ENCODE data around the gene MYBPHL. TPM values are rescaled to one million over a fixed set of nuclear protein-coding genes. Genes with fewer than 3 reads are reported as not detected.

Gene MYBPHL, protein sequence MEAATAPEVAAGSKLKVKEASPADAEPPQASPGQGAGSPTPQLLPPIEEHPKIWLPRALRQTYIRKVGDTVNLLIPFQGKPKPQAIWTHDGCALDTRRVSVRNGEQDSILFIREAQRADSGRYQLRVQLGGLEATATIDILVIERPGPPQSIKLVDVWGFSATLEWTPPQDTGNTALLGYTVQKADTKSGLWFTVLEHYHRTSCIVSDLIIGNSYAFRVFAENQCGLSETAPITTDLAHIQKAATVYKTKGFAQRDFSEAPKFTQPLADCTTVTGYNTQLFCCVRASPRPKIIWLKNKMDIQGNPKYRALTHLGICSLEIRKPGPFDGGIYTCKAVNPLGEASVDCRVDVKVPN
- total RNA-seq = not detected in 2 replicates

DNA sequence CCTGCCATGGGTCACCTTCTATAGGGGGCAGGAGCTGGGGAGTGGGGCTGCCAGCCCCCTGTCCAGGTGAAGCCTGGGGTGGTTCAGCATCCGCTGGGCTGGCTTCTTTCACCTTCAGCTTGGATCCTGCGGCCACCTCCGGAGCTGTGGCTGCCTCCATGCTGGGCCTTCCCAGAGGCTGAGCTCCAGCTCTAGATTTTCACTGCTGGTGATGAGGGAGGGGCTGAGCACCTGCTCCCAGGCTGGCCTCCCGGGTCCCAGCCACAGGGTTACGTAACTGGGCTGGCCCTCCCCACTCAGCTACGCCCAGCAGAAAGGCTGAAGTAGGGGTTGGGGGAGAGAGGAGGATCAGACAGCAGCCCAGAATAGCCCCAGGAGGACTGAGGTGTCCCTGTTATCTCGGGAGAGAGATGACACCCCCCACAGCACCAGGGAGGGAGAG lies at the start of gene MYBPHL:
Gene MYBPHL (minus strand): TSS at position 180 of the 442 bp plus-strand sequence. CDS start 20 bp downstream, at position 160.
- intact Hi-C loops (cut with micrococcal nuclease) = no loop called here

GRCh38 chr1:109356505-109356904 lies 49.7 kb upstream of the MYBPHL start:
- intact Hi-C loops (cut with micrococcal nuclease) = no loop called here

GRCh38 chr1:109354929-109355328 lies 48.1 kb upstream of the MYBPHL start:
- intact Hi-C loops (cut with micrococcal nuclease) = no loop called here

- intact Hi-C loops (cut with micrococcal nuclease) = no loop called here
Measured at GRCh38 chr1:109351457-109351856, 44.6 kb upstream of the MYBPHL start.

- intact Hi-C loops (cut with micrococcal nuclease) = no loop called here
Measured at GRCh38 chr1:109350655-109351054, 43.8 kb upstream of the MYBPHL start.

DNA sequence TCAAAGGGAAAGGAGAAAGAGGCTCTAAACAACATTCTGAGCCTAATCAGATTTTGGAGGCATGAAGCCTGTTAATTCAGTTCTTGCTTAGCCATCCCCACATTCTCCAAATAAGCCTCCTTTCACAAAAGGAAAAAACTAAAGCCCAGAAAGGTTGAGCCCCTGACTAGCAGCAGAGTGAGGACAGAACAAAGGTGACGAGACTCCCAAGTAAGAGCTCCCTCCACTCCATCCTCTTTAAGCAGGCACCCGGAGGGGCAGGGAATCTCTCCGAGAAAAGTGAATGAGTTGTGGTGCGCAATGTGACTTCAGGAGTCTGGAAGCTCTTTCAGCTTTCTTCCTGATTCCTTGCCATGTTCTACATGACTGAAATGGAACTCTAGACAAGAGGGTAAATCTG lies 43.4 kb upstream of the MYBPHL start:
- intact Hi-C loops (cut with micrococcal nuclease) = no loop called here

DNA sequence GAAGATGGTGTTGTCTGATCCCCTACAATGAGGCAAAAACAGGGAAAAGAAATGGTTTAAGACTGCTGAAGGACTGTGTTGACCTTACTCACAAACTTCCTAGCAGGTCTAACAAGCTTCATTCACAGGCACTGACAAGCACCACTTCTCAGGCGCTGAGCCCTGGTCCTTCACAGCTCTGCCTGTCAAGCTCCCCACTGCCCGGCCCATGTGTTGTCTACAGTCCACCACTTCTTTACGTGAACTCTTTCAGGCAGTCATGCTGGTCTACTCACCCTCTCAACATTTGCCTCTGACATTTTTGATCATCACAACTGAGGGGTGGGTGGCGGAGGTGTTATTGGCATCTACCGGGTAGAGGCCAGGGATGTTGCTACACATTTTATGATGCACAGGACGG lies 40.7 kb upstream of the MYBPHL start:
- intact Hi-C loops (cut with micrococcal nuclease) = no loop called here

- intact Hi-C loops (cut with micrococcal nuclease) = no loop called here
Measured at GRCh38 chr1:109341944-109342930, 35.4 kb upstream of the MYBPHL start.

- intact Hi-C loops (cut with micrococcal nuclease) = no loop called here
Measured at GRCh38 chr1:109338608-109339007, 31.8 kb upstream of the MYBPHL start.

DNA sequence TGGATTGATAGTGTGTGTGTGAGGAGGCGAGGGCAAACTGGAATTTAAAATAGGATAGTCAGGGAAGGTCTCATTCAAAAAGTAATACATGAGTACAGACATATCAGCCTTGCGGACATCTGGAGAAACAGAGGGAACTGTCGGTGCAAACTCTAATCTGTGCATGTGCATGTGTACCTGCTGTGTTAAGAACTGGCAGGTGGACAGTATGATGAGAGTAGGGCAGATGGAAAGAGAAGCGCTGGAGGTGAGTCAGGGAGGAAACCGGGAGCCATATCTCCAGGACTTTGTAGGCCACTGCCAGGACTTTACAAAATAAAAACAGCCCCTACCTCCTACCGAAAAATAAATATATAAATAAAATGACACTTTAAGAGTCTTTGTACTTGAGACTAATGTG lies 31.3 kb upstream of the MYBPHL start:
- intact Hi-C loops (cut with micrococcal nuclease) = no loop called here

DNA sequence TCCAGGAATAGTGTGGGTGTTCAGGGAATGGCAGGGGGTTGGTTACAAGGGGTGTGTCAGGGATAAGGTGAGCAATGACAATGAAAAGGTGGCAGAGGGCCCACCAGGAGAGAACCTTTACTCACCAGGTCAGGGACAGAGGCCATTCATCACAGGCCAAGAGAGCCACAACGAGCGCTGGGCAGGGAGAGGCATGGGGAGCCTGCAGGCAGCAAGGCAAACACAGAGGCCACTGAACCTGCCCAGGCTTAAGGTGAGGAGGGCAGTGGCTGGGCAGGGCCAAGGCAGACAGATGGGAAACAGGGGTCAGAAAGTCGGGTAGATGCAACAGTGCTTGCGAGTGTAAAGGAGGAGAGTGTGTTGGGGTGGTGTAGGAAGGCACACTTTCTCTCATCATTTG lies 28.3 kb upstream of the MYBPHL start:
- intact Hi-C loops (cut with micrococcal nuclease) = no loop called here

GRCh38 chr1:109331113-109331512 lies 24.3 kb upstream of the MYBPHL start:
- intact Hi-C loops (cut with micrococcal nuclease) = no loop called here

GRCh38 chr1:109327285-109327684 lies 20.5 kb upstream of the MYBPHL start:
- intact Hi-C loops (cut with micrococcal nuclease) = no loop called here

GRCh38 chr1:109322974-109323373 lies 16.2 kb upstream of the MYBPHL start:
- intact Hi-C loops (cut with micrococcal nuclease) = no loop called here

GRCh38 chr1:109319114-109319513 lies 12.3 kb upstream of the MYBPHL start:
- intact Hi-C loops (cut with micrococcal nuclease) = no loop called here

DNA sequence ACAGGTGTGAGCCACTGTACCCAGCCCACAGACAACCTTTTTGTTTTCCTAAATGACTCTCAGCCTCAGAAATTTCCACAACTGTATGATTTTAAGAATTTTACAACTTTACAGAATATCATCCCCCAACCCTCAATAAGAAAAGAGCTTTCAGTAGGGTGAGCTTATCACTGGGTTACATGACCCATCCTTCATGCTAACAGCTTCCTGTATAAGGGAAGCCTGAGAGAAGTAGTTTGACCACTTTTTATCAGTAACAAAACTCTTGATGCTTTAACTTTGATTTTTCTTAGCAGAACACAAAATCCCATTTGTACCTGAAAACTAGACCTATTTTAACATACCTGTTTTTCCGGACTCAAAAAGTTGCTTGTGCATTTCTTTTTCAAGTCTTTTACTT lies 9.7 kb upstream of the MYBPHL start:
- intact Hi-C loops (cut with micrococcal nuclease) = no loop called here

DNA sequence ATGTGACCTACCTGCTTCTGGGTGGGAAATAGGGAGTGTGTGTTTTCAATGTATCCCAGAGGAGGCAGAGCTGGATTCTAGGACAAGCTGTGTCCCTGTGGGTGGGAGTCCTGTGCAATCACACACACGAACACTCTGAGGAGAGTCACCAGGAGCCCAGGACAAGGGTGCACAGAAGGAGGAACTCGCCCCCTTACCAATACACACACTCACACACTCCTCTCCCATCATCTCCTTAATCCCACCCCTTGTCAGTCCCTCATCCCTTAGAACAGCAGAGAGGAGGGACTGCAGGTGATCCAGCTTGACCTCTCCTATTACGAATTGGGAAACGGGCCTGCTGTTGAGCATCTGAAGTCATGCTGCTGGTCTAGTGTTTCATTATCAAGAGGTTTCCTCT lies 8.5 kb upstream of the MYBPHL start:
- intact Hi-C loops (cut with micrococcal nuclease) = no loop called here

GRCh38 chr1:109314795-109315194 lies 8.0 kb upstream of the MYBPHL start:
- intact Hi-C loops (cut with micrococcal nuclease) = no loop called here

DNA sequence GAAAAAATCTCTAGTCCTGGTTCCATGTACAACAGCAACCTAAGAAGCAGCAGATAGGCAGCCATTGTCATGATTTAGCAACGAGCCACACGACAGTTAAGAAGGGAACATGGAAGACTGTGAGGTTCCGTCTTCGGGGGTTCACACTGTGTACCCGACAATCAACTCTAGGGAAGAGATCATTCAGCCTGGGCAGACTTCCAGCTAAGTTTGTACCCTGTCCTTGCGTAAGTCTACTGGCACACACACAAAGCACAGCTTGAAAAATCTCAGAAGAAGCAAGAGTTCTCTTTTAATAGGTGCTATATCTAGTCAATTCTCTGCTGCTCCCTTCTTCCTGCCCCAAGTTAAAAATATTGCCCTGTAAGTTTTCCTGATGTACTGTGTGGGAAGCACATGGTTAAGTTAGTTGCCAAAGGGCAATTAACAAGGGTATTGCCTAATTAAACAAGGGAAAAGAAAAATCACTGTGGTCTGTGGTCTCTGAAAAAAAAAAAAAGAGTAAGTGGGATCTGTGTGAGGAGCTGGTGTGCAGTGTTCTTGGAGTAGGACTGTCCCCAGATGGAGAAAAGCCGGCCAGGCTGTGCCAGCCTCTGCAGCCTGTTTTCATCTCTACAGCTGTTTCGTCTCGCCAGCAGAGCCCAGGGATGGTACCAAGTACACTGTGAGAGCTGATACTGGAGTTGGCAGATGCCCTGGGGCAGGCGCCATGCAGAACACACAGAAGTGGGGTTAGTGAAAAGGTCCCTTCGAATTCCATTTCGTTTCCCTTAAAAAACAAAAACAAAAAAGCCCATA lies 6.4 kb upstream of the MYBPHL start:
- intact Hi-C loops (cut with micrococcal nuclease) = no loop called here

DNA sequence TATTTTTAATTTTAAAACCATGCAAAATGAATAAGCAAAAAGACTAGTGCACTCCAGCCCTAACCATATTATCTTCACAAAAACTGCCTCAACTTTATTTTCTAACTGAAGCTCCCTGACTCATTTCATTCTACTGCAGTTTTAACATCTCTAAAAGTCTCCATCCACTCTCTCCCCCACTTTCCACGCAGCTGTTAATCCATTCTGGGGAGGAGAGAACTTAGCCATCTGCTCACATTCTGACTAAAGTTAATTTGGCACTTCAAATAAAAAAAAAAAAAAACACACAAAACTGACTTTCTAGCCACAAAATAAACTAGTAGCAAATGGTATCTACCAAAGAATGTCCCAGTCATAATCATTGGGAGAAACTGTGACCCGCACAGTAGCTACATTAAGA lies 5.4 kb upstream of the MYBPHL start:
- intact Hi-C loops (cut with micrococcal nuclease) = no loop called here

GRCh38 chr1:109309347-109309746 lies 2.5 kb upstream of the MYBPHL start:
- intact Hi-C loops (cut with micrococcal nuclease) = no loop called here
